H1 (cell line): ENCODE data around the gene CD14. TPM values are rescaled to one million over a fixed set of nuclear protein-coding genes. Genes with fewer than 3 reads are reported as not detected.

Source experiments
- CTCF ChIA-PET: fragments of 300-600 bp; sonication (Branson Sonifier 250); formaldehyde crosslinking; loops from one replicate; lab custom pipeline; 2021; ENCODE audit not compliant: partially characterized antibody; lab: Charles Lee
- POLR2A ChIA-PET: fragments of 300-600 bp; sonication (Branson Sonifier 250); formaldehyde crosslinking; loops from one replicate; lab custom pipeline; 2021; ENCODE audit warnings: inconsistent platforms; ENCODE audit not compliant: partially characterized antibody; lab: Charles Lee
- DNase-seq, 2 experiments: peaks; one replicate each; pipeline versions ENCODE4 v3.0.0 to v3.0.0-alpha.2; 2010 to 2022; ENCODE audit warnings: low spot score in 2 of 2, low read depth in 1 of 2, mixed read lengths in 1 of 2
- FAIRE-seq: peaks from 2 replicates; lab custom pipeline; 2011; peaks lifted over from hg19 to GRCh38; lab: Jason Lieb, UNC
- H2AFZ ChIP-seq: 2 replicates; pipeline ENCODE4 v1.8.1; 2012; ENCODE audit warnings: low read length, inconsistent platforms
- H2AK5ac ChIP-seq: 2 replicates; pipeline ENCODE4 v1.6.1; 2013; ENCODE audit warnings: low read depth, low read length
- H2BK120ac ChIP-seq: replicated peaks from 2 replicates; pipeline ENCODE3; 2013; ENCODE audit warnings: low read depth, low read length, inconsistent platforms
- H2BK12ac ChIP-seq: 2 replicates; pipeline ENCODE4 v1.6.1; 2013; ENCODE audit warnings: low read depth, low read length
- H2BK15ac ChIP-seq: 2 replicates; pipeline ENCODE4 v1.6.1; 2013; ENCODE audit warnings: low read length
- H2BK20ac ChIP-seq: 2 replicates; pipeline ENCODE4 v1.6.1; 2013; ENCODE audit warnings: low read length
- H2BK5ac ChIP-seq: 2 replicates; pipeline ENCODE4 v1.6.1; 2013; ENCODE audit warnings: low read depth, low read length
- H3K14ac ChIP-seq: 2 replicates; pipeline ENCODE4 v1.6.1; 2013; ENCODE audit warnings: inconsistent platforms; ENCODE audit not compliant: insufficient read length
- H3K18ac ChIP-seq: 2 replicates; pipeline ENCODE4 v1.6.1; 2013; ENCODE audit warnings: low read length; ENCODE audit errors: extremely low read depth
- H3K23ac ChIP-seq: 2 replicates; pipeline ENCODE4 v1.6.1; 2013; ENCODE audit warnings: inconsistent platforms; ENCODE audit not compliant: insufficient read length
- H3K23me2 ChIP-seq: 2 replicates; pipeline ENCODE4 v1.6.1; 2013; ENCODE audit warnings: low read depth, low read length
- H3K27ac ChIP-seq: 2 replicates; pipeline ENCODE4 v1.6.1; 2011; ENCODE audit warnings: low read depth, low read length, inconsistent platforms
- H3K27me3 ChIP-seq, 4 experiments: replicated peaks in 1 of 4; 1 replicate in 1 of 4; 2 replicates in 3 of 4; pipeline versions ENCODE4 v1.6.1 to v1.8.1; 2011 to 2013; ENCODE audit warnings: low read length in 3 of 4, mild to moderate bottlenecking in 3 of 4, inconsistent platforms in 2 of 4, mixed read lengths in 2 of 4, moderate library complexity in 1 of 4; ENCODE audit not compliant: control insufficient read depth in 3 of 4, insufficient read depth in 3 of 4; ENCODE audit errors: extremely low read depth in 1 of 4
- H3K36me3 ChIP-seq, 4 experiments: 2 replicates each; pipeline versions ENCODE4 v1.6.1 to v1.8.1; 2011 to 2013; ENCODE audit warnings: mild to moderate bottlenecking in 4 of 4, low read length in 3 of 4, moderate library complexity in 2 of 4, control low read depth in 1 of 4, inconsistent platforms in 1 of 4; ENCODE audit not compliant: insufficient read depth in 4 of 4, control insufficient read depth in 2 of 4
- H3K4ac ChIP-seq: replicated peaks from 2 replicates; pipeline ENCODE3; 2013; ENCODE audit warnings: low read length, low read depth, mixed read lengths, inconsistent platforms; ENCODE audit not compliant: insufficient read length
- H3K4me1 ChIP-seq, 4 experiments: replicated peaks in 1 of 4; 1 replicate in 1 of 4; 2 replicates in 3 of 4; pipeline versions ENCODE4 v1.6.1 to v1.8.1; 2011 to 2013; ENCODE audit warnings: low read length in 3 of 4, inconsistent platforms in 2 of 4, mixed read lengths in 1 of 4; ENCODE audit not compliant: insufficient read depth in 4 of 4, control insufficient read depth in 3 of 4
- H3K4me2 ChIP-seq, 2 experiments: 2 replicates each; pipeline versions ENCODE4 v1.6.1 to v1.8.1; 2011 to 2013; ENCODE audit warnings: low read depth in 2 of 2, low read length in 2 of 2, control low read depth in 1 of 2, inconsistent platforms in 1 of 2, mild to moderate bottlenecking in 1 of 2; ENCODE audit not compliant: insufficient read depth in 1 of 2
- H3K4me3 ChIP-seq, 4 experiments: fragments of 200-600, 300-600 bp in 1 of 4; sonication (generic), shearing (Covaris generic), sonication (Bioruptor Twin) in 1 of 4; 2 replicates each; pipeline versions ENCODE4 v1.5.1 to v1.8.1; 2011 to 2016; ENCODE audit warnings: low read length in 4 of 4, low read depth in 3 of 4, control low read depth in 2 of 4, inconsistent platforms in 2 of 4, mild to moderate bottlenecking in 2 of 4, mixed read lengths in 1 of 4, moderate library complexity in 1 of 4; ENCODE audit not compliant: insufficient read depth in 2 of 4; ENCODE audit errors: extremely low read depth in 1 of 4
- H3K56ac ChIP-seq: replicated peaks from 2 replicates; pipeline ENCODE3; 2013; ENCODE audit warnings: low read depth, mild to moderate bottlenecking, mixed read lengths, low read length, inconsistent platforms; ENCODE audit not compliant: insufficient read length
- H3K79me1 ChIP-seq: 2 replicates; pipeline ENCODE4 v1.6.1; 2013; ENCODE audit warnings: low read depth, low read length, control low read depth
- H3K79me2 ChIP-seq, 2 experiments: 2 replicates each; pipeline versions ENCODE4 v1.6.1 to v1.8.1; 2012 to 2013; ENCODE audit warnings: low read length in 2 of 2, mild to moderate bottlenecking in 2 of 2, inconsistent platforms in 1 of 2; ENCODE audit not compliant: insufficient read depth in 2 of 2, control insufficient read depth in 1 of 2
- H3K9ac ChIP-seq, 4 experiments: replicated peaks in 1 of 4; 1 replicate in 1 of 4; 2 replicates in 3 of 4; pipeline versions ENCODE4 v1.6.1 to v1.8.1; 2011 to 2013; ENCODE audit warnings: low read depth in 3 of 4, low read length in 3 of 4, control low read depth in 2 of 4, mild to moderate bottlenecking in 2 of 4, moderate library complexity in 2 of 4, inconsistent platforms in 1 of 4; ENCODE audit errors: extremely low read depth in 1 of 4
- H3K9me3 ChIP-seq, 2 experiments: 2 replicates each; pipeline versions ENCODE4 v1.6.1 to v1.8.1; 2012 to 2013; ENCODE audit warnings: mild to moderate bottlenecking in 2 of 2, moderate library complexity in 2 of 2, control low read depth in 1 of 2, inconsistent platforms in 1 of 2, low read depth in 1 of 2, low read length in 1 of 2, mixed read lengths in 1 of 2; ENCODE audit not compliant: insufficient read depth in 2 of 2
- H4K20me1 ChIP-seq, 2 experiments: replicated peaks in 1 of 2; 2 replicates each; pipeline versions ENCODE3 to v1.8.1; 2011 to 2013; ENCODE audit warnings: inconsistent platforms in 2 of 2, low read length in 2 of 2, mild to moderate bottlenecking in 1 of 2; ENCODE audit not compliant: insufficient read depth in 2 of 2, control insufficient read depth in 1 of 2
- H4K5ac ChIP-seq: 2 replicates; pipeline ENCODE4 v1.6.1; 2013; ENCODE audit warnings: low read length, low read depth, mixed read lengths, inconsistent platforms; ENCODE audit not compliant: insufficient read length
- H4K8ac ChIP-seq: 2 replicates; pipeline ENCODE4 v1.8.0; 2013; ENCODE audit warnings: mild to moderate bottlenecking, moderate library complexity, low read length, inconsistent platforms; ENCODE audit not compliant: insufficient read depth; ENCODE audit errors: extremely low read depth
- H4K91ac ChIP-seq: replicated peaks from 2 replicates; pipeline ENCODE3; 2013; ENCODE audit warnings: low read length, mixed read lengths, inconsistent platforms; ENCODE audit not compliant: insufficient read length
- BCL11A ChIP-seq, 2 experiments: IDR thresholded peaks; one replicate each; pipeline ENCODE4 v1.6.1; 2011; ENCODE audit warnings: low read depth in 2 of 2, low read length in 2 of 2, mild to moderate bottlenecking in 2 of 2
- BRCA1 ChIP-seq: IDR thresholded peaks from 2 replicates; pipeline ENCODE4 v1.6.1; 2012; ENCODE audit warnings: low read depth, low read length, improper control_type of control experiment
- CHD2 ChIP-seq: IDR thresholded peaks from 2 replicates; pipeline ENCODE4 v1.6.1; 2012; ENCODE audit warnings: low read length, improper control_type of control experiment
- JUN ChIP-seq: IDR thresholded peaks from 2 replicates; pipeline ENCODE4 v1.6.1; 2011; ENCODE audit warnings: low read depth, mild to moderate bottlenecking, improper control_type of control experiment, low read length
- POLR2AphosphoS5 ChIP-seq: IDR thresholded peaks from 2 replicates; pipeline ENCODE4 v1.6.1; 2011; ENCODE audit warnings: low read depth, low read length
- RAD21 ChIP-seq, 2 experiments: IDR thresholded peaks in 1 of 2; conservative IDR thresholded peaks in 1 of 2; 2 replicates each; pipeline ENCODE4 v1.6.1; 2011; ENCODE audit warnings: low read depth in 2 of 2, low read length in 2 of 2, improper control_type of control experiment in 1 of 2, inconsistent platforms in 1 of 2, mild to moderate bottlenecking in 1 of 2, moderate library complexity in 1 of 2
- TAF1 ChIP-seq: IDR thresholded peaks from 2 replicates; pipeline ENCODE4 v1.6.1; 2011; ENCODE audit warnings: mild to moderate bottlenecking, low read depth, low read length
- TBP ChIP-seq: IDR thresholded peaks from 2 replicates; pipeline ENCODE4 v1.6.1; 2011; ENCODE audit warnings: low read depth, low read length, improper control_type of control experiment
- WGBS, 2 experiments: shearing (Covaris generic) in 1 of 2; methylation state at CpG; one replicate each; pipeline versions ENCODE4 v1.1.6 to v1.1.7; 2013 to 2015; ENCODE audit warnings: low lambda C conversion rate in 2 of 2, mixed read lengths in 2 of 2, inconsistent platforms in 1 of 2, low coverage in 1 of 2, missing lambda C conversion rate in 1 of 2; ENCODE audit not compliant: insufficient replicate concordance in 2 of 2, insufficient coverage in 1 of 2, insufficient read length in 1 of 2; ENCODE audit errors: extremely low coverage in 1 of 2, missing lambda C conversion rate in 1 of 2; 5-methylcytosine and 5-hydroxymethylcytosine counted together
- polyA plus RNA-seq, 7 experiments: library from polyadenylated mRNA; depleted of rRNA in 3 of 7; stranded (reverse) in 5 of 7; unstranded in 2 of 7; fragments of >200 nt in 5 of 7; fragments of 200-250 nt in 2 of 7; gene quantifications; 1 replicate in 5 of 7; 2 replicates in 1 of 7; 4 replicates in 1 of 7; pipeline versions ENCODE4 v1.2.1 to v1.2.3, GENCODE V29; 2011 to 2013; ENCODE audit warnings: missing spikeins in 2 of 7, mixed read lengths in 2 of 7
- total RNA-seq: library from RNA; stranded (reverse); fragmentation: NEBNext Ultra II Directional; extraction: Animal tissue kit (Norgen Biotek cat#: 25700); gene quantifications from 2 replicates; pipeline ENCODE4 v1.2.1, GENCODE V29; 2021
- TF ChIP-seq, protein P1 (sequence below): IDR thresholded peaks from 2 replicates; pipeline ENCODE4 v1.6.1; 2012; ENCODE audit warnings: low read length, inconsistent platforms

Gene CD14
- total and polyA plus RNA-seq, 2 of the 8 experiments (the other 6 are each of a cell fraction or from before 2014, with no cell fraction given) = 0.15 TPM; not detected in 1

DNA sequence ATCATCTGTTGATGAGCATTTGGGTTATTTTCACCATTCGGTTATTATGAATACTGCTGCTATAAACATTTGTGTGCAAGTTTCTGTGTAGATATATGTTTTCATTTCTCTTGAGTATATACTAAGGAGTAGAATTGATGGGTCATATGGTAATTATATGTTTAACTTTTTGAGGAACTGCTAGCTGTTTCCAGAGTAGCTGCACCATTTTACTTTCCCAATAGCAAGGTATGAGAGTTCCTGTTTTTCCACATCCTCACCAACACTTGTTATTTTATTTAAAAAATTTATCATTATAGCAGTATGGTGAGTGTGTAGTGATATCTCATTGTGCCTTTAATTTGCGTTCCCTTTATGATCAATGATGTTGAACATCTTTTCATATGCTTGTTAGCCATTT, 29.2 kb downstream of the CD14 start:
- no peak overlapping the region for H2AK5ac ChIP-seq
- FAIRE-seq (no peak), DNase-seq (no peak)
- H2BK15ac ChIP-seq = no peak overlapping the region
- H3K4me2 ChIP-seq = no peak overlapping the region
- no peak overlapping the region for H3K56ac ChIP-seq
- no peaks in the 10 kb centered on the region for H3K79me2 ChIP-seq
- no peak overlapping the region for H3K18ac ChIP-seq
- H3K27me3 ChIP-seq = no peaks in the 10 kb centered on the region
- no peak overlapping the region for H3K9ac ChIP-seq
- H3K79me1 ChIP-seq = no peaks in the 10 kb centered on the region
- H3K36me3 ChIP-seq = no peaks in the 10 kb centered on the region
- no peaks in the 10 kb centered on the region for H3K4me1 ChIP-seq
- no peak overlapping the region for H3K4ac ChIP-seq
- H3K23ac ChIP-seq = no peak overlapping the region
- no peaks in the 10 kb centered on the region for H3K23me2 ChIP-seq
- H3K14ac ChIP-seq = no peak overlapping the region
- no peak overlapping the region for H3K27ac ChIP-seq
- no peaks in the 10 kb centered on the region for H4K20me1 ChIP-seq
- 0 out of 4 replicates have a peak, but pooled peaks cover 0 to 2% of the 10 kb centered on the region in 2 experiments for H3K9me3 ChIP-seq
- ChIA-PET CTCF (interaction anchor here (1.2 kb wide), 1 partner anchor 30 kb away, joined by 5 read pairs; no protein-coding TSS in a partner anchor), POLR2A (no interaction called here)
- no peak overlapping the region for H2BK12ac ChIP-seq
- no peak overlapping the region for H2AFZ ChIP-seq
- TF ChIP-seq JUN = no peak
- TF ChIP-seq CHD2 = no peak
- no peak for TF ChIP-seq BCL11A (IDR thresholded peaks at IDR 0.05; ENCODE audit: low read depth in 2 of 2, low read length in 2 of 2)
- TF ChIP-seq TBP = no peak
- TF ChIP-seq TAF1 = no peak
- no peak for TF ChIP-seq POLR2AphosphoS5
- no peak for TF ChIP-seq BRCA1
- TF ChIP-seq, protein P1, sequence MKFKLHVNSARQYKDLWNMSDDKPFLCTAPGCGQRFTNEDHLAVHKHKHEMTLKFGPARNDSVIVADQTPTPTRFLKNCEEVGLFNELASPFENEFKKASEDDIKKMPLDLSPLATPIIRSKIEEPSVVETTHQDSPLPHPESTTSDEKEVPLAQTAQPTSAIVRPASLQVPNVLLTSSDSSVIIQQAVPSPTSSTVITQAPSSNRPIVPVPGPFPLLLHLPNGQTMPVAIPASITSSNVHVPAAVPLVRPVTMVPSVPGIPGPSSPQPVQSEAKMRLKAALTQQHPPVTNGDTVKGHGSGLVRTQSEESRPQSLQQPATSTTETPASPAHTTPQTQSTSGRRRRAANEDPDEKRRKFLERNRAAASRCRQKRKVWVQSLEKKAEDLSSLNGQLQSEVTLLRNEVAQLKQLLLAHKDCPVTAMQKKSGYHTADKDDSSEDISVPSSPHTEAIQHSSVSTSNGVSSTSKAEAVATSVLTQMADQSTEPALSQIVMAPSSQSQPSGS = no peak
- no peak for TF ChIP-seq RAD21 (IDR thresholded peaks at IDR 0.05 in 1 of 2, conservative IDR thresholded peaks at IDR 0.05 in 1 of 2; ENCODE audit: low read depth in 2 of 2, low read length in 2 of 2)
- no peak overlapping the region for H4K91ac ChIP-seq
- no peak overlapping the region for H4K5ac ChIP-seq
- no peak overlapping the region for H4K8ac ChIP-seq
- H2BK5ac ChIP-seq = no peak overlapping the region
- H2BK20ac ChIP-seq = no peak overlapping the region
- no peak overlapping the region for H3K4me3 ChIP-seq
- no peak overlapping the region for H2BK120ac ChIP-seq
- WGBS, 2 experiments = 88% methylated on average over 2 of the region's 2 CpGs; no CpG with 5 or more reads in 1 of the 2 experiments
